B cell (primary cell): ENCODE results near the gene DEAF1. TPM values are rescaled to one million over a fixed set of nuclear protein-coding genes. Genes with fewer than 3 reads are reported as not detected.
A peak's percentile ranks its signal among the peaks of the same experiment; 100 is the strongest.

Experiments used
- ATAC-seq: fragments of 200-7000 bp; cut with Tn5 transposase; one replicate; pipeline ENCODE4 v1.10.0; 2021; ENCODE audit warnings: low read depth, mild to moderate bottlenecking, moderate number of reproducible peaks, moderate library complexity
- CTCF ChIA-PET: fragments of 350-600 bp; sonication (Branson Sonifier 250); formaldehyde crosslinking; loops from one replicate; lab custom pipeline; 2021; ENCODE audit warnings: antibody characterized with exemption, inconsistent platforms; lab: Charles Lee
- POLR2A ChIA-PET: fragments of 350-600 bp; sonication (Branson Sonifier 250); formaldehyde crosslinking; loops from one replicate; lab custom pipeline; 2021; ENCODE audit warnings: antibody characterized with exemption; lab: Charles Lee
- DNase-seq: peaks from one replicate; pipeline ENCODE4 v3.0.0; 2013
- H2AFZ ChIP-seq: 2 replicates; pipeline ENCODE4 v1.6.1; 2012; ENCODE audit warnings: mild to moderate bottlenecking, low read depth, low read length; ENCODE audit not compliant: insufficient read depth, poor library complexity, severe bottlenecking
- H3K27ac ChIP-seq, 2 donors: 1 replicate in 1 of 2; 2 replicates in 1 of 2; pipeline ENCODE4 v1.5.1; 2012 to 2013; ENCODE audit warnings: low read length in 2 of 2, mild to moderate bottlenecking in 2 of 2, moderate library complexity in 1 of 2
- H3K27me3 ChIP-seq, 4 experiments: fragments of 200-600 bp in 1 of 4; sonication (generic) in 1 of 4; replicated peaks in 1 of 4; 1 replicate in 2 of 4; 2 replicates in 2 of 4; pipeline versions ENCODE4 v1.6.1 to v1.7.0; 2013 to 2016; ENCODE audit warnings: low read length in 3 of 4, mild to moderate bottlenecking in 2 of 4, mixed read lengths in 1 of 4, moderate library complexity in 1 of 4; ENCODE audit not compliant: insufficient read depth in 4 of 4, control insufficient read depth in 3 of 4; ENCODE audit errors: control extremely low read depth in 1 of 4
- H3K36me3 ChIP-seq, 2 experiments: replicated peaks in 1 of 2; 1 replicate in 1 of 2; 2 replicates in 1 of 2; pipeline versions ENCODE4 v1.6.1 to v1.7.1; 2013; ENCODE audit warnings: low read length in 1 of 2; ENCODE audit not compliant: insufficient read depth in 2 of 2, control insufficient read depth in 1 of 2; ENCODE audit errors: control extremely low read depth in 1 of 2, extremely low read depth in 1 of 2
- H3K4me1 ChIP-seq, 2 donors: fragments of 200-600 bp in 1 of 2; sonication (generic) in 1 of 2; 1 replicate in 1 of 2; 2 replicates in 1 of 2; pipeline versions ENCODE4 v1.5.1 to v1.6.1; 2013 to 2017; ENCODE audit warnings: low read length in 2 of 2; ENCODE audit not compliant: control insufficient read depth in 2 of 2, insufficient read depth in 2 of 2
- H3K4me2 ChIP-seq: replicated peaks from 2 replicates; pipeline ENCODE3; 2012; ENCODE audit warnings: mild to moderate bottlenecking, low read depth, low read length; ENCODE audit not compliant: poor library complexity, severe bottlenecking
- H3K4me3 ChIP-seq, 5 experiments: fragments of 200-600 bp in 1 of 5; sonication (generic) in 1 of 5; 1 replicate in 3 of 5; 2 replicates in 2 of 5; pipeline versions ENCODE4 v1.5.1 to v1.7.0; 2011 to 2016; ENCODE audit warnings: low read length in 4 of 5, mild to moderate bottlenecking in 4 of 5, low read depth in 2 of 5, control low read depth in 1 of 5, moderate library complexity in 1 of 5; ENCODE audit not compliant: insufficient read depth in 1 of 5; ENCODE audit errors: control extremely low read depth in 1 of 5, extremely low read depth in 1 of 5
- H3K79me2 ChIP-seq: fragments of 200-600 bp; sonication (generic); one replicate; pipeline ENCODE4 v1.6.0; 2016; ENCODE audit warnings: low read length; ENCODE audit not compliant: control insufficient read depth, insufficient read depth
- H3K9ac ChIP-seq: fragments of 200-600 bp; sonication (generic); 2 replicates; pipeline ENCODE4 v1.6.1; 2017; ENCODE audit warnings: mild to moderate bottlenecking, low read length, moderate library complexity
- H3K9me3 ChIP-seq, 3 donors: one replicate each; pipeline versions ENCODE4 v1.6.1 to v1.7.1; 2013; ENCODE audit warnings: low read length in 2 of 3; ENCODE audit not compliant: control insufficient read depth in 2 of 3, insufficient read depth in 1 of 3; ENCODE audit errors: control extremely low read depth in 1 of 3
- H4K20me1 ChIP-seq: 2 replicates; pipeline ENCODE4 v1.6.0; 2012; ENCODE audit warnings: mild to moderate bottlenecking, low read length; ENCODE audit not compliant: insufficient read depth, control insufficient read depth, poor library complexity, severe bottlenecking
- H3K27ac Mint-ChIP-seq: one replicate; pipeline ENCODE4 v1.8.0; 2021; ENCODE audit warnings: mixed read lengths
- H3K27me3 Mint-ChIP-seq: one replicate; pipeline ENCODE4 v1.8.0; 2021; ENCODE audit warnings: mixed read lengths
- H3K4me1 Mint-ChIP-seq: one replicate; pipeline ENCODE4 v1.8.0; 2021; ENCODE audit warnings: mixed read lengths
- H3K4me3 Mint-ChIP-seq: one replicate; pipeline ENCODE4 v1.8.0; 2021; ENCODE audit warnings: mixed read lengths
- H3K9me3 Mint-ChIP-seq: one replicate; pipeline ENCODE4 v1.8.0; 2022; ENCODE audit warnings: mixed read lengths; ENCODE audit not compliant: insufficient read depth
- CTCF ChIP-seq: fragments of 200-600 bp; IDR thresholded peaks from one replicate; pipeline ENCODE4 v1.8.0; 2022; ENCODE audit warnings: antibody characterized with exemption, mild to moderate bottlenecking
- EZH2 ChIP-seq: IDR thresholded peaks from 2 replicates; pipeline ENCODE4 v1.6.1; 2012; ENCODE audit warnings: borderline replicate concordance, low read depth, mild to moderate bottlenecking, moderate library complexity, low read length; ENCODE audit not compliant: insufficient read depth, poor library complexity, severe bottlenecking
- WGBS: methylation state at CpG from one replicate; pipeline ENCODE4 v1.1.5; 2013; ENCODE audit warnings: missing lambda C conversion rate; ENCODE audit not compliant: insufficient coverage; 5-methylcytosine and 5-hydroxymethylcytosine counted together
- intact Hi-C: fragments of 100-400 bp; cut with micrococcal nuclease; formaldehyde crosslinking; loops from one replicate; pipeline ENCODE4 v1.10.0; 2022
- polyA plus RNA-seq: library from polyadenylated mRNA; depleted of rRNA; stranded (reverse); fragments of >200 nt; gene quantifications from 2 replicates; pipeline ENCODE4 v1.2.3, GENCODE V29; 2012
- total RNA-seq, 2 donors: library from RNA; stranded (reverse); fragments of 120-200 nt in 1 of 2; gene quantifications; 1 replicate in 1 of 2; 2 replicates in 1 of 2; pipeline versions ENCODE4 v1.2.3 to v1.2.4, GENCODE V29; 2013 to 2022

The DEAF1 gene
- total and polyA plus RNA-seq, 2 donors (not counting 1 experiment from before 2014, with no cell fraction given) = 31.8 to 53.6 TPM

- no peak for DNase-seq
- peaks cover 0 to 4% (median 0%) of the 10 kb centered on the region in 3 donors for H3K9me3 ChIP-seq
- H3K9ac ChIP-seq = no peak overlapping the region
- WGBS = 63% methylated on average over 27 of the region's 30 CpGs
- H3K4me2 ChIP-seq = peak overlapping the region; percentile 68
- no peak overlapping the region for H2AFZ ChIP-seq
- TF ChIP-seq EZH2 (no peak), CTCF (no peak)
- intact Hi-C loops = no loop called here
- H3K4me3 ChIP-seq = no peak overlapping the region
- Mint-ChIP-seq H3K9me3 (no peaks in the 10 kb centered on the region), H3K27ac (peak overlapping the region; percentile 46), H3K27me3 (peaks cover 13% of the 10 kb centered on the region), H3K4me1 (peaks cover 10% of the 10 kb centered on the region), H3K4me3 (peak overlapping the region; percentile 37)
- ChIA-PET CTCF (interaction anchor here (0.9 kb wide), 1 partner anchor 19 kb away, joined by 3 read pairs; no protein-coding TSS in a partner anchor), POLR2A (interaction anchor here (0.5 to 0.6 kb wide), 2 partner anchors 9 to 18 kb away, joined by 6 to 8 read pairs; no protein-coding TSS in a partner anchor)
- peaks cover 13 to 21% of the 10 kb centered on the region in 2 donors for H3K4me1 ChIP-seq
- H3K36me3 ChIP-seq = peaks cover 0 to 4% of the 10 kb centered on the region in 2 experiments
- H3K79me2 ChIP-seq = peaks cover 6% of the 10 kb centered on the region
- peaks cover 12% of the 10 kb centered on the region for H4K20me1 ChIP-seq
- no peak for ATAC-seq
- H3K27me3 ChIP-seq = peaks cover 0 to 39% (median 12%) of the 10 kb centered on the region in 4 experiments
- no peak overlapping the region for H3K27ac ChIP-seq
Observed at GRCh38 chr11:706957-707816, 12.2 kb upstream of the DEAF1 start.
